OCI-LY7 (cell line): Measurements from ENCODE around the gene MYOZ1. TPM values are rescaled to one million over a fixed set of nuclear protein-coding genes. Genes with fewer than 3 reads are reported as not detected.
"Not testable (repeated sequence)": the region's sequence is repeated elsewhere in the genome, so short reads cannot be mapped to it uniquely, and the experiment has no call there.

Source experiments
- BruUV-seq: library from RNA; stranded (reverse); fragments of 400-500 nt; replicated peaks from 2 replicates; lab custom pipeline; 2021; lab: Mats Ljungman, UMichigan
- CTCF ChIA-PET: fragments of 300-600 bp; sonication (Branson Sonifier 250); formaldehyde crosslinking; loops from one replicate; lab custom pipeline; 2022; ENCODE audit warnings: antibody characterized with exemption; ENCODE audit not compliant: unreplicated experiment; lab: Charles Lee
- POLR2A ChIA-PET: fragments of 300-600 bp; sonication (Branson Sonifier 250); formaldehyde crosslinking; loops from one replicate; lab custom pipeline; 2022; ENCODE audit warnings: antibody characterized with exemption; lab: Charles Lee
- DNase-seq: peaks from one replicate; pipeline ENCODE4 v3.0.0-alpha.2; 2015; ENCODE audit warnings: low spot score
- H2AFZ ChIP-seq: fragments of 200-600 bp; sonication (generic), shearing (Covaris generic); 2 replicates; pipeline ENCODE4 v1.6.1; 2014; ENCODE audit warnings: mild to moderate bottlenecking, antibody characterized with exemption, low read length, moderate library complexity
- H3K27ac ChIP-seq: fragments of 200-600 bp; sonication (generic); 2 replicates; pipeline ENCODE4 v1.5.1; 2014; ENCODE audit warnings: mixed run types, low read depth, mild to moderate bottlenecking, moderate library complexity, low read length, inconsistent platforms; ENCODE audit not compliant: poor library complexity, severe bottlenecking
- H3K36me3 ChIP-seq: fragments of 200-600 bp; sonication (generic); 2 replicates; pipeline ENCODE4 v1.6.1; 2014; ENCODE audit warnings: mild to moderate bottlenecking, antibody characterized with exemption, low read length, moderate library complexity, mixed read lengths; ENCODE audit not compliant: insufficient read depth
- H3K4me1 ChIP-seq: fragments of 200-600 bp; sonication (generic); 2 replicates; pipeline ENCODE4 v1.5.1; 2014; ENCODE audit warnings: mild to moderate bottlenecking, low read length; ENCODE audit not compliant: insufficient read depth, poor library complexity, severe bottlenecking
- H3K4me2 ChIP-seq: fragments of 200-600 bp; sonication (generic); 2 replicates; pipeline ENCODE4 v1.6.1; 2014; ENCODE audit warnings: mild to moderate bottlenecking, low read length
- H3K4me3 ChIP-seq: fragments of 200-600 bp; sonication (generic); 2 replicates; pipeline ENCODE4 v1.5.1; 2014; ENCODE audit warnings: mild to moderate bottlenecking, low read depth, low read length; ENCODE audit not compliant: poor library complexity, severe bottlenecking
- H3K79me2 ChIP-seq: fragments of 200-600 bp; sonication (generic); 2 replicates; pipeline ENCODE4 v1.6.1; 2016; ENCODE audit warnings: low read depth, mild to moderate bottlenecking, low read length, moderate library complexity, mixed read lengths; ENCODE audit not compliant: insufficient read depth
- H3K9me2 ChIP-seq: fragments of 200-600 bp; sonication (generic); 2 replicates; pipeline ENCODE4 v1.6.1; 2016; ENCODE audit warnings: mild to moderate bottlenecking, low read length, mixed read lengths; ENCODE audit not compliant: insufficient read depth
- H3K9me3 ChIP-seq: fragments of 200-600 bp; sonication (generic); 2 replicates; pipeline ENCODE4 v1.6.1; 2014; ENCODE audit warnings: mild to moderate bottlenecking, mixed run types, low read length, mixed read lengths
- H4K20me1 ChIP-seq: fragments of 200-600 bp; sonication (generic); 2 replicates; pipeline ENCODE4 v1.6.1; 2014; ENCODE audit warnings: mild to moderate bottlenecking, antibody characterized with exemption, low read length, moderate library complexity, mixed read lengths; ENCODE audit not compliant: insufficient read depth
- EZH2phosphoT487 ChIP-seq: fragments of 200-600 bp; sonication (generic); IDR thresholded peaks from 2 replicates; pipeline ENCODE4 v1.6.1; 2018; ENCODE audit warnings: low read depth, borderline replicate concordance, mild to moderate bottlenecking, mixed run types, antibody characterized with exemption, low read length, moderate library complexity, mixed read lengths
- intact Hi-C: fragments of 100-400 bp; cut with micrococcal nuclease; formaldehyde crosslinking; loops from one replicate; pipeline ENCODE4 v1.10.0; 2022; ENCODE audit not compliant: unreplicated experiment
- total RNA-seq, 2 experiments: library from RNA; depleted of rRNA in 1 of 2; stranded (reverse); fragments of >200 nt in 1 of 2; shearing (Covaris generic) in 1 of 2; gene quantifications; 2 replicates each; pipeline ENCODE4 v1.2.3, GENCODE V29; 2014 to 2022
- TF ChIP-seq, protein P1 (sequence below): fragments of 200-600 bp; sonication (generic); conservative IDR thresholded peaks from 2 replicates; pipeline ENCODE4 v1.5.1; 2014; ENCODE audit warnings: mild to moderate bottlenecking, antibody characterized with exemption, low read length, moderate library complexity, mixed read lengths

Gene MYOZ1
- total RNA-seq, 2 experiments from 2014 or later = not detected

DNA sequence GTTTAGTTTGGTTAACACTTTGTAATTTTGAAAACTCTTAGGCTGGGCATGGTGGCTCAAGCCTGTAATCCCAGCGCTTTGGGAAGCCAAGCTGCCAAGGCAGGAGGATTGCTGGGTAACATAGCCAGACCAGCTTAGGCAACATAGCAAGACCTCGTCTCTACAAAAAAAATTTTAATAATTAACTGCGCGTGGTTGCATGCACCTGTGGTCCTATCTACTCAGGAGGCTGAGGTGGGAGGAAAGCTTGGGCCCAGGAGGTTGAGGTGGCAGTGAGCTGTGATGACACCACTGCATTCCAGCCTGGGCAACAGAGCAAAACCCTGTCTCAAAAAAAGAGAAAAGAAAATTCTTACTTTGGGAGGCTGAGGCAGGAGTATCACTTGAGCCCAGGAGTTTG lies 18.2 kb downstream of the MYOZ1 start:
- H3K9me3 ChIP-seq = no peaks in the 10 kb centered on the region
- H3K4me3 ChIP-seq = no peak overlapping the region
- BruUV-seq = no TSS peak
- no peak overlapping the region for H2AFZ ChIP-seq
- no peaks in the 10 kb centered on the region for H3K36me3 ChIP-seq
- no peak overlapping the region for H3K27ac ChIP-seq
- peaks cover 17% of the 10 kb centered on the region for H3K4me1 ChIP-seq
- no peak overlapping the region for H3K4me2 ChIP-seq
- TF ChIP-seq EZH2phosphoT487 = no peak
- TF ChIP-seq, protein P1, sequence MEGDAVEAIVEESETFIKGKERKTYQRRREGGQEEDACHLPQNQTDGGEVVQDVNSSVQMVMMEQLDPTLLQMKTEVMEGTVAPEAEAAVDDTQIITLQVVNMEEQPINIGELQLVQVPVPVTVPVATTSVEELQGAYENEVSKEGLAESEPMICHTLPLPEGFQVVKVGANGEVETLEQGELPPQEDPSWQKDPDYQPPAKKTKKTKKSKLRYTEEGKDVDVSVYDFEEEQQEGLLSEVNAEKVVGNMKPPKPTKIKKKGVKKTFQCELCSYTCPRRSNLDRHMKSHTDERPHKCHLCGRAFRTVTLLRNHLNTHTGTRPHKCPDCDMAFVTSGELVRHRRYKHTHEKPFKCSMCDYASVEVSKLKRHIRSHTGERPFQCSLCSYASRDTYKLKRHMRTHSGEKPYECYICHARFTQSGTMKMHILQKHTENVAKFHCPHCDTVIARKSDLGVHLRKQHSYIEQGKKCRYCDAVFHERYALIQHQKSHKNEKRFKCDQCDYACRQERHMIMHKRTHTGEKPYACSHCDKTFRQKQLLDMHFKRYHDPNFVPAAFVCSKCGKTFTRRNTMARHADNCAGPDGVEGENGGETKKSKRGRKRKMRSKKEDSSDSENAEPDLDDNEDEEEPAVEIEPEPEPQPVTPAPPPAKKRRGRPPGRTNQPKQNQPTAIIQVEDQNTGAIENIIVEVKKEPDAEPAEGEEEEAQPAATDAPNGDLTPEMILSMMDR = no peak
- intact Hi-C loops = no loop called here
- H3K9me2 ChIP-seq = no peaks in the 10 kb centered on the region
- DNase-seq = no peak
- H4K20me1 ChIP-seq = no peaks in the 10 kb centered on the region
- CTCF ChIA-PET = no interaction called here
- POLR2A ChIA-PET = no interaction called here
- peaks cover 15% of the 10 kb centered on the region; the same call in 1 of the 2 replicates for H3K79me2 ChIP-seq

- H3K9me3 ChIP-seq, H2AFZ ChIP-seq, H3K4me3 ChIP-seq, H3K4me2 ChIP-seq, H3K79me2 ChIP-seq, DNase-seq, H4K20me1 ChIP-seq, BruUV-seq, intact Hi-C loops, H3K9me2 ChIP-seq, H3K36me3 ChIP-seq, CTCF ChIA-PET, H3K27ac ChIP-seq, H3K4me1 ChIP-seq: not testable (repeated sequence)
- POLR2A ChIA-PET = interaction anchor here (0.6 kb wide), 1 partner anchor 434 kb away, joined by 5 read pairs; no protein-coding TSS in a partner anchor
These were observed 20.3 kb downstream of the MYOZ1 start for GRCh38 chr10:73620974-73621373.

GRCh38 chr10:73617143-73617542 lies 24.1 kb downstream of the MYOZ1 start:
- H4K20me1 ChIP-seq, H3K4me2 ChIP-seq, H3K9me3 ChIP-seq, H3K9me2 ChIP-seq, H3K79me2 ChIP-seq, DNase-seq, intact Hi-C loops, BruUV-seq, H2AFZ ChIP-seq, H3K27ac ChIP-seq, H3K36me3 ChIP-seq, POLR2A ChIA-PET, CTCF ChIA-PET, H3K4me3 ChIP-seq, H3K4me1 ChIP-seq: not testable (repeated sequence)

DNA sequence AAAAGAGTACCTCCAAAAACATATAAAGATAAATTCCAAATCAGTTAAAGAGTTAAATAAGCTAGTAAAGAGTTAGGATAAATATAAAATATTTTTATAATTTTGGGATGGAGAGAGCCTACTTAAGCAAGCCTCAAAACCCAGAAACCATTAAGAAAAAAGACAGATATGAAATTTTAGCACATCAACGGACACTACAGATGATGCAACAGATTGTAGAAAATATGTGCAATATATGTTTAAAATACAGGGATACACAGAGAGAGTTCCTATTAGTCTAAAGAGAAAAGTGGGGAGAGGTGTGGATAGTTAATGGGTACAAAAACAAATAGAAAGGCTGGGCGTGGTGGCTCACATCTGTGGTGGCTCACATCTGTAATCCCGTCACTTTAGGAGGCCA lies 26.6 kb downstream of the MYOZ1 start:
- Histone ChIP-seq H4K20me1 (no peaks in the 10 kb centered on the region), H3K79me2 (no peaks in the 10 kb centered on the region), H3K4me1 (no peaks in the 10 kb centered on the region), H3K9me2 (no peaks in the 10 kb centered on the region), H2AFZ (no peak overlapping the region), H3K4me3 (no peak overlapping the region), H3K27ac (no peak overlapping the region), H3K4me2 (no peak overlapping the region), H3K9me3 (no peaks in the 10 kb centered on the region), H3K36me3 (no peaks in the 10 kb centered on the region)
- intact Hi-C loops = no loop called here
- CTCF ChIA-PET = no interaction called here
- TF ChIP-seq, protein P1 = no peak
- TF ChIP-seq EZH2phosphoT487 = no peak
- POLR2A ChIA-PET = no interaction called here
- DNase-seq = no peak
- no TSS peak for BruUV-seq
